RPMI7951 (cell line): ENCODE data around the gene FAM210A. TPM values are rescaled to one million over a fixed set of nuclear protein-coding genes. Genes with fewer than 3 reads are reported as not detected.
"Not testable (repeated sequence)": the region's sequence is repeated elsewhere in the genome, so short reads cannot be mapped to it uniquely, and the experiment has no call there.

Source experiments
- DNase-seq: peaks from one replicate; pipeline ENCODE4 v3.0.0-alpha.2; 2012; ENCODE audit warnings: low read depth
- total RNA-seq: library from RNA; depleted of rRNA; stranded (reverse); fragments of >200 nt; shearing (Covaris generic); gene quantifications from 2 replicates; pipeline ENCODE4 v1.2.3, GENCODE V29; 2014

FAM210A gene
- total RNA-seq, 1 experiment from 2014 or later = 30.2 TPM

GRCh38 chr18:13703899-13704298 is 22.5 kb downstream of the FAM210A start:
- DNase-seq = peak; percentile 24

- DNase-seq = no peak
These were observed 26.2 kb downstream of the FAM210A start for GRCh38 chr18:13700153-13700552.

- DNase-seq = no peak
These were observed 29.4 kb downstream of the FAM210A start for GRCh38 chr18:13696961-13697360.

GRCh38 chr18:13695337-13695736 is 31.0 kb downstream of the FAM210A start:
- DNase-seq = not testable (repeated sequence)

GRCh38 chr18:13690060-13690459 is 36.3 kb downstream of the FAM210A start:
- not testable (repeated sequence) for DNase-seq

GRCh38 chr18:13688191-13689136 is 37.9 kb downstream of the FAM210A start:
- no peak for DNase-seq

- no peak for DNase-seq
These were observed 41.8 kb downstream of the FAM210A start for GRCh38 chr18:13684546-13684945.

- DNase-seq = peak; percentile 20
These were observed 44.7 kb downstream of the FAM210A start for GRCh38 chr18:13681701-13682100.

- no peak for DNase-seq
These were observed 45.7 kb downstream of the FAM210A start for GRCh38 chr18:13680612-13681011.

GRCh38 chr18:13677350-13677749 is 49.0 kb downstream of the FAM210A start:
- not testable (repeated sequence) for DNase-seq

GRCh38 chr18:13676471-13676870 is 49.9 kb downstream of the FAM210A start:
- no peak for DNase-seq

GRCh38 chr18:13672657-13673056 is 53.7 kb downstream of the FAM210A start:
- DNase-seq = no peak

- DNase-seq = no peak
These were observed 64.5 kb downstream of the FAM210A start for GRCh38 chr18:13661779-13662256.

- no peak for DNase-seq
These were observed 65.1 kb downstream of the FAM210A start for GRCh38 chr18:13661051-13661778.

GRCh38 chr18:13660510-13660909 is 65.8 kb downstream of the FAM210A start:
- DNase-seq = no peak

GRCh38 chr18:13658436-13659204 is 67.7 kb downstream of the FAM210A start:
- DNase-seq = no peak

GRCh38 chr18:13657974-13658373 is 68.4 kb downstream of the FAM210A start:
- no peak for DNase-seq

- no peak for DNase-seq
These were observed 72.5 kb downstream of the FAM210A start for GRCh38 chr18:13653746-13654433.

GRCh38 chr18:13649397-13650390 is 76.7 kb downstream of the FAM210A start:
- no peak for DNase-seq

GRCh38 chr18:13647761-13648160 is 78.6 kb downstream of the FAM210A start:
- DNase-seq = no peak
